Astrocyte (in vitro differentiated cells and primary cell): Measurements from ENCODE around the gene TMEM170B.

Experiments used
- EZH2 ChIP-seq: IDR thresholded peaks from 2 replicates; pipeline ENCODE4 v1.6.1; 2012; ENCODE audit warnings: mild to moderate bottlenecking, low read length, inconsistent platforms; ENCODE audit not compliant: insufficient read depth
- TF ChIP-seq, protein P1 (sequence below): IDR thresholded peaks from 2 replicates; pipeline ENCODE4 v1.5.1; 2011; ENCODE audit warnings: low read depth, mild to moderate bottlenecking, inconsistent platforms, low read length, moderate library complexity; ENCODE audit not compliant: insufficient read depth

DNA sequence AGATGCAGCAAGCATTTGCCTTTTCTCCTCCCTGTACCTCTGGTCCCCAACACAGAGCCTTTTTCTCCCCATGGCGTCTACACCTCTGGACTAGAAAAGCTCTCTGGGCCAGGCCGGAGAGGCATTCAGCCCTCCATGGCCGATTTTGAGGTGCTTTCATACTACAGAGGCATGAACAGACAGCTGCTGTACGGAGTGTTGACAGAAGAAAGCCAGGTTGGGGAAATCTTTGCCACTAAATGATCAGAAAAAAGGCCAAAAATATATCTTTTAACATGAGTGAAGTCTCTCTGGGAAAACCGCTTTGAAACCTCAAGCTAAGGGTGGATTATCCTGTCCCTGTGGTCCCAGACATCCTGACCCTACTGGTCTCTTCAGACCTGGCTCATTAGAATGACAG, 94.0 kb downstream of the TMEM170B start:
- TF ChIP-seq, protein P1, sequence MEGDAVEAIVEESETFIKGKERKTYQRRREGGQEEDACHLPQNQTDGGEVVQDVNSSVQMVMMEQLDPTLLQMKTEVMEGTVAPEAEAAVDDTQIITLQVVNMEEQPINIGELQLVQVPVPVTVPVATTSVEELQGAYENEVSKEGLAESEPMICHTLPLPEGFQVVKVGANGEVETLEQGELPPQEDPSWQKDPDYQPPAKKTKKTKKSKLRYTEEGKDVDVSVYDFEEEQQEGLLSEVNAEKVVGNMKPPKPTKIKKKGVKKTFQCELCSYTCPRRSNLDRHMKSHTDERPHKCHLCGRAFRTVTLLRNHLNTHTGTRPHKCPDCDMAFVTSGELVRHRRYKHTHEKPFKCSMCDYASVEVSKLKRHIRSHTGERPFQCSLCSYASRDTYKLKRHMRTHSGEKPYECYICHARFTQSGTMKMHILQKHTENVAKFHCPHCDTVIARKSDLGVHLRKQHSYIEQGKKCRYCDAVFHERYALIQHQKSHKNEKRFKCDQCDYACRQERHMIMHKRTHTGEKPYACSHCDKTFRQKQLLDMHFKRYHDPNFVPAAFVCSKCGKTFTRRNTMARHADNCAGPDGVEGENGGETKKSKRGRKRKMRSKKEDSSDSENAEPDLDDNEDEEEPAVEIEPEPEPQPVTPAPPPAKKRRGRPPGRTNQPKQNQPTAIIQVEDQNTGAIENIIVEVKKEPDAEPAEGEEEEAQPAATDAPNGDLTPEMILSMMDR: no peak
- no peak for TF ChIP-seq EZH2
